ENCODE data around the gene LNP1.
"Not testable (repeated sequence)": the region's sequence is repeated elsewhere in the genome, so short reads cannot be mapped to it uniquely, and the experiment has no call there.

Gene LNP1, protein sequence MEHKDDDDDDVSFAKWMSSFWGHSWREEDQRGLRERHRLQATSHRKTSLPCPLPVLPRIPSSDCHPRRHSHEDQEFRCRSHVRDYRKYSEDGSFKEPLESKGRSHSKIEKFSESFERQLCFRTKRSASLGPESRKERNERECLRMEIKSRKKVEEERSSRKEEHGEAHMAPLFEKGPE

DNA sequence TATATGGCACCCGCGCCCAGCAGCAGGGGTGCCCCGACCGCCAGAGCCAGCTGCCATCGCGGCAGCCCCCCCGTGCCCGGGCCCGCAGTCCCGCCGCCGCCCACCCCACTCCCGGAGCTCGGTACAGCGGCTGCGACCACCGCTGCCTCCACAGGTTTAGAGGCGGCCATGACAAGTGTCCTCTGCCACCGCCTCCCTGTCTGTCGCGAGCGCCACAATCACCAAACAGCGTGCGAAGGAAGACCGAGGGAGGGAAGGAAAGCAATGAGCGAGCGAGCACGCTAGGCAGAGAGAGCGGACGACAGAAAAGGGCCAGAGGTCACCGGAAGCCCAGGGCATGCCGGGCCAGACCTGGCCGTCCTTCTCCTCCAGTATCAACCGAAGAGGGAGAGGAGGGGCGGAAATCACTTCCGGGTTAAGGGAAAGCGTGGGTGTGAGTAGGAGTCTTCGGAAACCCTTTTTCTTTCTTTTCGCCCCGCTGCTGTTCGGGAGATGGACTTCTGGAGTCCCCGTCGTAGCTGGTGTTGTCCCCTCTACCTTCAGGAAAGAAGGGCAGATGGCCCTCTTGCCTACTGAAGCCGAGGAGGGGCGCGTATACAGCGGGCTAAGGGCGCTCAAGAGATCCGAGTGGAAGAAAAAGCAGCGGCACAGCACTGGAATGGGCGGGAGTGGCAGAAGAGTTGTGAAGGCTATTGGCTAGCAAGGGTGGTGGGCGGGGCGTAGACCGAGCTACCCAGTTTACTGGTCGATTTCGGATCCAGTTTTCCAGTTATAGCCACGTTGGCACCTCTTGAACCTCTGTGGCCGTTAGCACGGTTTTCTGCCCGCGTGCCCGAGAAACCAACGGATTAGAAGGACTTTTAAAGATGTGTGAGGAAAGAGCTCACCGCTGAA lies at the start of gene LNP1, which contains the start of gene TOMM70:
Gene LNP1, plus strand, starts transcription at position 760 of the 894 bp plus-strand sequence. CDS start 28,191 bp downstream, outside the sequence.
Gene TOMM70, minus strand, starts transcription at position 310 of the 894 bp plus-strand sequence. Its CDS starts 140 bp downstream, at position 170.
- DNase-seq = peak; percentile 99

DNA sequence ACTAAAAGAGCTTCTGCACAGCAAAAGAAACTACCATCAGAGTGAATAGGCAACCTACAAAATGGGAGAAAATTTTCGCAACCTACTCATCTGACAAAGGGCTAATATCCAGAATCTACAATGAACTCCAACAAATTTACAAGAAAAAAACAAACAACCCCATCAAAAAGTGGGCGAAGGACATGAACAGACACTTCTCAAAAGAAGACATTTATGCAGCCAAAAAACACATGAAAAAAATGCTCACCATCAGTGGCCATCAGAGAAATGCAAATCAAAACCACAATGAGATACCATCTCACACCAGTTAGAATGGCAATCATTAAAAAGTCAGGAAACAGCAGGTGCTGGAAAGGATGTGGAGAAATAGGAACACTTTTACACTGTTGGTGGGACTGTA lies 49.6 kb upstream of the LNP1 start:
- DNase-seq = not testable (repeated sequence)

DNA sequence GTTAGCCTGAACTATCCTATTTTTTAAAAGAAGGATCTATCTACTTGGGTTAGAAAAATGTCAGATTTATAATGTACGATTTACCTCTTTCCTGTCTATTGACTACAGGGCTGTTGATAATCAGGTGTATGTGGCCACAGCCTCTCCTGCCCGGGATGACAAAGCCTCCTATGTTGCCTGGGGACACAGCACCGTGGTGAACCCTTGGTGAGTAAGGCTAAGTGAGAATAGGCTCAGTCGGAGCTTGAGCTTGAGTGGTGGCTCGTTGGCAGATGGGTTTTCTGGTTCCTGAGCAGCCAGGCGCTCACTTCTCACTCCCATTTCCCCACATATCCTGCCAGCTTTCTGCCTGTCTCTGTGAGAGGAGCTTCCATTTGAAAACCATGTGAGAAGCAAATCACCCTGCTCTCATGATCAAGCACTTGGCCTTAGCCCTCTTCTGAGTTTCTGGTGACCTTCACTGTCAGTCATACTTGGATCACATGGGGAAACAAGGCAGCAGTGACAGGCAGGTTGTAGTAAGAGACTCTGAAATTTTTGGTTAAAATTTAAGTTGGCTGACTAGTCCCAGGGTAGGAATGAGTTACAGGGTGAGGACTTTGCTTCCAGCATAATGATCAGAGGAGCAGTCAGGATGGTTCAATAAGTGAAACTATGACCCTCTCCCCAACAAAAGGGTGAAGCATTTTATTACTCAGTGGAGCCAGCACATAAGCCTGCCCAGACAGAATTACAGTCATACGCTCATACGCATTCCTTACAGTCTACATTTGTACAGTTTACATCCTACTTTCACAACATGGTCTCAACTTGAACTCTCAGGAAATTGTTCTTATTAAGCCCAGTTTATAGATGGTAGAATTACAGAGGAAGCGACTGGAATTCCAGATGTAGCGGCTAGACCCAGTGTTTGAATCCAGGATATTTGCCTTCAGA lies 48.8 kb upstream of the LNP1 start:
- no peak for DNase-seq

DNA sequence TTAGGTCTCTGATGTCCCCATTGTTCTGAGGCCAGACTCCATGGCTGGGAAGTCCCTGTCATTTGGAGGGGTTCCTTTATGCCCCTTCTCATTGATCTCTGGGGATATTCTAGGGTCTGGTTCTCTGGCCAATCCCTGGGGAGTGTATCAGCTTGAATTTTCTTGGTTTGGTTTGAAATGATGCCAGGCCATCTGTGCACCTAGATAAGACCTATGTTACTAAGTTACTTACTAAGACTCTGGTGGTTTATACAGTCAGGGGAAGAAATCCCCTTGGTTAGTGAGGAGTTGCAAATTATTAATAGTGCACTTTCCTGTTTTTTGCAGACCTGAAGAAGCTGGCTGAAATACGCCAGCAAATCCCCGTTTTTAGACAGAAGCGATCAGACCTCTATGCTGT lies 46.5 kb upstream of the LNP1 start:
- no peak for DNase-seq

DNA sequence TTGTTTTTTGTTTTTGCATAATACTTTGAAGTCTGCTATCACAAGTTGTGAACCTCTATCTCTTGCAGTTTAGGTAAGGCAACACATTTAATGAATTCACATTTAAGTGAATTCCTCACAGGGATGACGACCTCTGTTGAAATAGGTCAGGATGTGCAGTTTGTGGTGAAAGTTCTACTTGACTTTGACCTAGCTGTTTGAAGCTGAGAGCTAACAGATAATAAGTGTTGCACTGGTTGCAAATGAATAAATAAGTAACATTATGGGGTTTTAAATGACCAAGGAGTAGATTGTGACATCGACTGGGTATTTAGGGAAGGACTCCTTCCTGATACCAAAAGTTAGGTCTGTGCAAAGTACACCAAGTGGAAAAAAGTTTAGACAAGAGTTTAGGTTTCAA lies 42.9 kb upstream of the LNP1 start:
- DNase-seq = no peak

DNA sequence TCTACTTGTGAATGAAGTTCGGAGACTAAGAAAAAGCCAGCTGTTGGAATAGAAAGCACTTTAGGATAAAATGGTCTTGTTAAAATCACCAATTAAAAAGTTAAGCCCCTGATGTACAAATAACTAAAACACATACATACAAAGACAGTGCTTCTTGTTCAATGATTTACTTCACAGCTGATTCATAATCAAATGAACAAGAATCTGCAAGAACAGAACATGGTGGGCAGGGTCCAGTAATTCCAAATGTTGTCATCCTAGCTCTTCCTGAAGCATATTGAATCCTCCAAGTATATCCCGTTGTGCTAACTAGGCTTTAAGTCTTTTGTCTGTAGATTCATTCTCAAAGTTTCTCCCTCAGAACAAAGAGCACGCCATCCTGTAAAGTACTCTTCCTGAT lies 42.3 kb upstream of the LNP1 start:
- no peak for DNase-seq

DNA sequence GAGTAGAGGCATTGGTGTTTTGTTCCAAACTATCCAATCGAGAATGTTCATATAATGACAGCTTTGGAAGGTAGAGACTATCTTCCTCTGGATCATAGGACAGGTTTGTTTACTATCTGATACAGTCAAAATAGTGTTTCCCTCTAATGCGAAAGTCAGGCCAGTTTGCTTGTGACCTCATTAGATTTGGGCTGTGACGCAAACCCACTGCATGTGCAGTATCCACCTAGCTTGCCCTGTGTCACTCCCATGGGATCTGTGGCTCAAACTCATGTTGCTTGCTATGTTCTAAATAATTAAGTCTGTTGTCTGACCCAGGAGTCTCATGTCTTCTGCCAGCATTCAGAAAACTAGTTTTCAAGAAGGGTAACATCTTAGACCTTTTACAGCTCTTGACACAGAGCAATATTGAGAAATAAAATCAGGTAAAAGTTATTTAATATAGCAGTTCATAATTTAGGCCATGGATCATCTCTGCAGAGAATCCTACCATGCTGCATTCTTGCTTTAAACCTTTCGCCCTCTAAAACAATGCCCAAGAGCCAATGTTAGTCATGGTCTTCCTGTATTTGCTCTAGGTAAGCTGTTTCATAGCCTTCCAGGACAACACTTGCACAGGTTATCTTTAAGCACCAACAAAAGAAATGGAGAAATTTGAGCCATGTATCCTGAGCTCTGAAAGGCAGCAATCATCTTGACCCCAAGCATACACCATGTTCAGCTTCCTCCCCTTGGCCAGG lies 40.4 kb upstream of the LNP1 start:
- DNase-seq = no peak

DNA sequence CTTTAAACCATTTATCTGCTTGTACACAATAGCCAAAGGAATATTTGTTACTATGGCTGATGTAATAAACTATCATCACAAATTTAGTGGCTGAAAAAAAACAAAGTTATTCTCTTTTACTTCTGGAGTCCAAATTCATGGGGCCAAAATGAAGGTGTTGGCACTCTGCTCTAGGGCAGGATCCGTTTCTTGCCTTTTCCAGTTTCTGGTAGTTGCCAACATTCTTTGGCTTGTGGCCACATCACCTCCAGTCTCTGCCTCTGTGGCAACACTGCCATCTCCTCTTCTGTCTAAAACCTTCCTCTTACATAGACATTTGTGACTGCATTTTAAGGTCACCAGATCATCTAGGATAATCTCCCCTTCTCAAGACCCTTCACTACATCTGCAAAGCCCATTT lies 39.4 kb upstream of the LNP1 start:
- DNase-seq = no peak

DNA sequence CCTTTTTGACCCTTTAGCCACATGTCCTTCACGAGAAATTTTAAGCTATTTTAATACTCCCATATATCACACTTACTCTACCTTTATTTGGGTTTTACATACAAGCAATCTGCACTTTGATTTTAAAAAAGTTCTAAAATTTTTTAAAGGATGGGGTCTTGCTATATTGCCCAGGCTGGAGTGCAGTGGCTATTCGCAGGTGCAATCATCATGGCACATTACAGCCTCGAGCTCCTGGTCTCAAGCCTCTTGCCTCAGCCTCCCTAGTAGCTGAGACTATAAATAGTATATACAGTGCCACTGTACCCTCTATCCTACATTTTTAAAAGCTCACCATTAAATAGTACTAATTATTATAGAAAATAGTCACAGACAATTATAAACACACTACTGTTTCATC lies 36.9 kb upstream of the LNP1 start:
- no peak for DNase-seq

DNA sequence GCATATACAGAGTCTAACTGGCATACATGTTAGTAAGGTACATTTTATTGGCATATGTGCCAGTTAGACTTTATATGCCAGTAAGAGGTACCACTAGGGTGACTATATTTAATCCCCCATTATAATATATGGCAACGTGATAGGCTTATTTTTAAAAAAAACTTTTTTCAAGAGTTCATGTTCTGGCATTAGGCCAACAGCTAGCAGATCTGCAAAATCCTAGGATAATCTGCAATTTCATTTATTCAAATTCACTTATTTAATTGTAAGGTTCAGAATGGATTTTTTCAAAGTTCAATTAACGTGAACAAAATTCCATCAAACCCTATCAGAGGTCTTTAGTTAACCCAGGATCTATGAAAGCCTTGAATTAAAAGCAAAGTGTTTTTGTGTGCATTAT lies 34.9 kb upstream of the LNP1 start:
- no peak for DNase-seq

DNA sequence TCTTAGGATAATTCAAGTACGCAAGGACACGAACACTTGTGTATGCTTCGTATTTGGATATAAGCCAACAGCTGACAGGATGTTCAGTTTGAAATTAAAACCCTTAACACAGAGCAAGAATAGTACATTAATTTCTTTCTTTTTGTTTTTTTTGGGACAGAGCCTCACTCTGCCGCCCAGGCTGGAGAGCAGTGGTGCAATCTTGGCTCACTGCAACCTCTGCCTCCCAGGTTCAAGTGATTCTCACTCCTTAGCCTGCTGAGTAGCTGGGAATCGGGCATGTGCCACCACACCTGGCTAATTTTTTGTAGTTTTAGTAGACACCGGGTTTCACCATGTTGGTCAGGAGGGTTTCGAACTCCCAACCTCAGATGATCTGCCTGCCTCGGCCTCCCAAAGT lies 32.9 kb upstream of the LNP1 start:
- no peak for DNase-seq

DNA sequence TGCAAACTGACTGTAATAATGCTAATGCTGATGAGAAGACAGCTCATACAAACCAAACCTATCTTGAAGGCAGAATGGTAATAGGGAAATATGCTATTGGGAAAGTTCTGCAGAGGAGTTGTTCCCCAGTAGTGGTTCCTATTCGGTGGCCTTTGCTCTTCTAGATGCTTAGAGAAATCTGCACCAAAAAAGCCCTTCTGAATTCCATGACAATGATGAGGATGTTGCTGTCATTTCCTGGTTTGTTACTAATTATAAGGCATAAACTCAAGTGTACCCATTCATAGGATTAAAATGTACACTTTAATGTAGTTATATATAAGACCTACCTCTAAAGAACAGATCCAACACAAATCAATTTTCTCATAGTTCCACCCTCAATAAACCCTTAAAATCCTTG lies 30.6 kb upstream of the LNP1 start:
- peak; percentile 65 for DNase-seq

DNA sequence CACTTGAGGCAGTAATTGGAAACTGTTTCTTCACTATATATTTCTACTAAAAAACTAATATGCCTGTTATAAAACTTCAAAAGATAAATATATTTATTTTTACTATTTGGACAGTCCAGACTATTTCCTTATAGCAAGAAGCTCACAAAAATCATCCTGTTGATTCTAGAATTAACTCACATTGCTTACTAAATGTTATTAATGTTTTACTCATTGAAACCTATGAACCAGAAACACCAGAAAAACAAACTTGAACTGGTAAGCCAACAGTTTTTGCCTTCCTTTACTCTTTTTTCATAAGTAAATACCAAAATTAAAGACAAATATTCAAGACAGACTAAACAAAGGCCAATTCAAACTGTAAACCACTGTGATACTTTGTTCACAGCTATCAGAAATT lies 26.8 kb upstream of the LNP1 start:
- DNase-seq = no peak

DNA sequence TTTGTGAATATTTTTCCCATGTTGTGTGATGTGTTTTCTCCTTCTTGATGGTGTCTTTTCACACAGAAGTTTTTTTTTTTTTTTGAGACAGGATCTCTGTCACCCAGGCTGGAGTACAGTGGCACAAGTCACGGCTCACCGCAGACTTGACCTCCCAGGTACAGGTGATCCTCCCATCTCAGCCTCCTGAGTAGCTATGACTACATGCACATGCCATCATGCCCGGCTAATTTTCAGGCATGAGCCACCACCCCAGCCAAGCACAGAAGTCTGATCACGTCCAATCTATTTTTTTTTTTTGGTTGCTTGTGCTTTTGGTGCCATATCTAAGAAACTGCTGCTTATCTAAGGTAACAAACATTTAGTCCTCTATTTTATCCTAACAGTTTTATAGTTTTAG lies 25.0 kb upstream of the LNP1 start:
- no peak for DNase-seq

DNA sequence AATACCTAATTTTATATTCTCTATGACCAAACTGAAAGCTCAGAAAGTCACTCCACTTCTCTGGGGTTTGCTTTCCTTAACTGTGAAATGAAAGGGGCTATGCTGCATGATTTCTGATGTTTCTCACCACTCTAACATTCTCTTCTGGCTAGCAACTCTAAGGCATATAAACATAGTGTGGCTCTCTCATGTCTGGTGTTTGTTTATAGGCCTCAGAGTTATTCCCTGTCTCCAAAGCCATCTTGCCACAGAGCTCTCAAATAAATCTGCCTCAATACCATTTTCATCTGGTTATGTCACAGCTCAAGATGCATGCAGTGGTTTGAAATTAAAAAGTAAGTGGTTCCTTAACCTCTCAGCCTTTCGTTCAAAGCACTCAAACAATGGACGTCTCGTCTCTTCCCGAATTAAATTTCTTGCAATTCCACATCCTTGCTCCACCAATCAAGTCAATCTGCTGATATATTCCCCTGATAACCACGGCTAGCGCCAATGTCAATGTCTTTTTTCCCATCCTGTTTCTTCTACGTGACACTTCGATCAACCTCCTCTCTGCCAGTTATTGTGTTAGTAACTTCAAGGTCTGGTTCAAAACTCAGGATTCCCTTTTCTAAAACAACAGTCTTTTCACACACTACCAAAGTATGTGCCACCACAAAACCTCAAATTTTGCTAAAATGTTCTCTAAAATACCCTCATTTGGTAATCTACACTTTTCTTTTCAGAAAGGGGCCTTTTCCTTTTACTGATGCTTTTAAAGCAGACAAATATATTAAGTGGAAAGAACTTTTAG lies 16.4 kb upstream of the LNP1 start:
- no peak for DNase-seq

DNA sequence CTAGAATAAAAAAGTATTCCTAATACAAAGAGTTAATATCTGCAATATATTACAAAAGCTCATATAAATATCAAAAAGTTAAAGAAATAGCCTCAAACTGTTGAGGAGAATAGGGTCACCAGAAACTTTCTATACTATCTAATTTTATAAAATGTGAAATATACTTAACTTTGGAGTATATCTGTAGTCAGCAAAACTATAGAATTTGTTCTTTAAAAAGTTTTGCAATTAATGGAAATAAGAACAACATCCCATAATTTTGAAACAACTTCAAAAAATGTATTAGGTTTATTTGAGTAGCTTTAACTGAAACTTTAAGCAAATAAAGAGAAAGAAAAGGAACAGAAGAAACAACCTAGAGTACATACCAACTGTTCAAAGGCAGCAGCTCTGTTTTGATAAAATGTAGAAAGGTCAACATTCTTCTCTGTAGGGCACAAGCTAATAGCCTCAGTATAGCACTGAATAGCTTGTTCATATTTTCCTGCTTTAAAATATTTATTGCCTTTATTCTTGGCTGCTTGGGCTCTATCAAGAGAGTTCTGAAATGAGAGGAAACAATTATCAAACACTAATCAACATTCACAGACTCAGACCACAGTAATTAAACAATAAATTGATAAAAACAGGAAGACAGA lies 14.8 kb upstream of the LNP1 start:
- DNase-seq = no peak

DNA sequence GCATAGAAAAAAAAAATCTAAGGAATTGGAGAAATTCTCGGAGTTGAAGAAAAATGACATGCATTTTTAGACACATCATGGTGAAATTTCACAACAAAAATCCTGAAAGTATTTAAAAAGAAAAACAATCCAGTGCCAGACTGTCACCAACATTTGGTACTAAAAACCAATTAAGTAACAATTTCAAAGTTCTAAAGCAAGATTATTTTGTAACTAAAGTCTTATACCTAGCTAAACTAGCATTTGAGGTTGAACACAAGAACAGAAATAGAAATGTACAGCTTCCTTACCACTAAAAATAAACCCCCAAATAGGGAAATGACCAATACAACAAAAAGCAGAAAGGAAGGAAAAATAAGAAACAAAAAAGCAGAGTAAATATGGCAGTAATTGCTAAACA lies 12.3 kb upstream of the LNP1 start:
- DNase-seq = no peak

DNA sequence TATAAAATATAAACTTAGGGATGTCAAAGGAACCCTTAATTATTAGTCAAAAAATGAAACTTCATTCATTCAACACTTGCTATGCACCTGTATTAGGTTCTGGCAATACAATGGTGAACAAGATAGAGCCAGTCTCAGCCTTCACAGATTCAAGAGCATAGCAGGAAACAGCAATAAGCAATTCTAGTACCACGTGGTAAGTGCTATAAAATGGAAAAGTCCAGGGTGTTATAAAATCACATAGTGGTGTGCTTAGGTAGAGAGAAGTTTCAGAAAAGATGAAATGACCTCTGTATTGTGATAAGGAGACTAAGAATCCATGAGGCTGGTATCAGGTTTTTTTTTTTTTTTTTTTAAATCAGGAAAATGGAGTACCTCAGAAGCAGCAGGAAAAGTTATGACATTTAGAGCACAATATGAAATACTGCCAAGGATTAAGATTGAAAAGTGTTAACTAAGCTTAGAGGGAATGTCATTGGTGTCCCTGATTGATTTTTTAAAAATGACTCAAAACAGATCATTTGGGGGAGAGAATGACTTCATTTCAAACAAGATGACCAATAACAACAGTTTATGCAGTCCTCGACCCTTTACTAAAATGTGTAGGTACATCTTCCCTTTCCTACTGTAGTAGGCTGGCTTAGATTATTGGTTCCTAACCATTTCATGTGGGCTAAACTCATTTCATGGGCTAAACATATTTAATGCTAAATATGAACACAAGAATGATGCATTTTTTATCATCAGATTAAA lies 5.5 kb upstream of the LNP1 start:
- no peak for DNase-seq

DNA sequence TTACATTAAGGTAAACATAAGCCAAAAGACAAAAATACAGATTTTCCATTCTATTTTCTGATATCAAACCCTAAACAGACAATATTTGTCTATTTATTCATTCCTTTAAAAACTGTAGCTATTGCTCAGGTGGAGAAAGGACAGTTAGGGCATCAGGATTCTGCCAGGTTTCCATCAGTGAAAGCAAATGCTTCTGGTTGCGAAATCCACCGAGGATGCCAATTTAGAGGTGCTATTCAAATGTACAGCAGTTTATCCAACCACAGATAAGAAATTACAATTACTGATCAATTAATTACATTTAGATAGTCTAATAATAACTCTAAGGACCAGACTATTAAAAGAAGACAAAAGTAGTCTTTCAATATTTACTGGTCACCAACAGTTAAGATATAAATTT lies 4.4 kb upstream of the LNP1 start:
- DNase-seq = no peak

DNA sequence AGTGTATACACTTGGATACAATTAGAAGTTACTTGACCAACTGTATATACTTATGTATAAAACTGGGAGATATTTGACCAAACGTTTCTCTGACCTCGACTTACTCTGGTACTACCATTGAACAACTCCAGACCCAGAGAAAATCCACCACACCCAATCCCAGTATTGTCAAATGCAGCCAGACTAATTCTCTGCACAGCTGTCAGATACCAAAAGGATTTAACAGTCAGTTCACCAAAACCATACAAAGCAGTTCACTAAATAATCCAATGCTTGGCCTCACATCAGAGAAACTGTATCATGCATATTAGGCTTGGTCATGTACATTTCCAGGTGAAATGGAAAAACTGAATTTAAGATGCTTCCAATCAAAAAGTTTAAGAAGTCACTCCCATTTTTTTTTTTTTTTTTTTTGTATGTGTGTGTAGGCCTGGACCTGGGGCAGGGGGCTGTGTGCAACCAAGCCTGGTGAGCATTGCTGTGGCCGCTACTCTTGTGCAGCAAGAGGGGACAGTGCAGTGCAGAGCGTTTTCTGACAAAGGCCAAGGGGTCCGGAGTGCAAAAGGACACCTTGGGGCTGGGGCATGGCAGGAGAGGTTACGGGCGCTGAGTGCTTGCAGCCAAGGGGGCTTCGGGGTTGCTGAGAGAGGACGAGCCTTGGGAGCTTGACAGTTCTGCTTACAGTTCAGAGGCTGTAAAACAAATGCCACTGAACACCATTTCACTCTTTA lies 1.8 kb upstream of the LNP1 start:
- no peak for DNase-seq
